Measurements from ENCODE around the gene RPS6KA4. TPM values are rescaled to one million over a fixed set of nuclear protein-coding genes. Genes with fewer than 3 reads are reported as not detected.
A peak's percentile ranks its signal among the peaks of the same experiment; 100 is the strongest.

The RPS6KA4 gene
- total RNA-seq, 1 experiment from 2014 or later: 56.2 TPM

DNA sequence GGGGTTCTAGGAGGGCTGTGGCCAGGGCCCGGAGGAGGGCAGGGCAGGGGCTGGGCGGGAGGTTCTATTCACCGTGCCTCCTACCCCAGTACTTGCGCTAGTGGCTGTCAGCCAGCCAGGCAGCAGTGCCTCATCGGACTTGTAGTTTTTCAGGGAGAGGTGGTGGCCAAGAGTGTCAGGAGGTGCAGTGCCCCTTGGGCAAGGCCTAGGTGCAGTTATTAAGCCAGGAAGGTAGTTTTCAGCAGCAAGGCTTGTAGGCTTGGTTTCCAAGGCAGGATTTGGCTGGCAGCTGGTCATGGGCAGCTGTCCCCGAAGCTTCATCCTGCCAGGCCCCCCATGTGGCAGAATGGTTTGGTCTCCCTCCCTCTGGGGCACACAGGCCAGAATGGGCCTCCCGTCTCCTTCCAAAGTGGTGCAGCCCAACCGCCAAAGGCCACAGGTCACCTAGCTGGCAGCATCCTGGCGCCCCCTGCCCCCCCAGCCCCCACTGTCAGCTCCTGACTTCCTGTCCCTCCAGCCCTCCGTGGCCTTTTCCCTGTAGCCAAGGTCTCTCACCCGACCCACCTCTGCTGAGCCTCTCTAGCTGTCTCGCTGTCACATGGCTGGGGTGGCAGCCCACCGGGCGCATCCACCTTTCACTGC is 10.5 kb upstream of the RPS6KA4 start:
- peak; percentile 48 for DNase-seq (ENCODE audit: low read depth)

DNA sequence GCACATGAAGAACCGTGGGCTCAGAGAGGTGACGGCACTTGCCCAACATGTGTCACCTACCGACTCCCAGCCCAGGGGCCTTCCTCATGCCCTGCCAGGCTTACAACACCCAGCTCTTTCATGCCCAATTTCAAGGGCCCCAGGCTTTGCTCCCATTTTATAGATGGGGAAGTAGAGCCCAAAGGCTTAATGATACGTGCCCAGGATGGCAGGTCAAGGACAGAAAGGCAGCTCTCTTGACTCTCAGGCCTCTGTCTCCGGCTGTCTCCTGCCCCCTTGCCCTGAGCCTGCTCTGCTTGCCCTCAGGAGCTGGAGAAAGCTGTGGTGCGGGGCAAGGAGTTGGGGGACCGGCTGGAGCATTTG is 10.0 kb upstream of the RPS6KA4 start:
- DNase-seq (ENCODE audit: low read depth): no peak

DNA sequence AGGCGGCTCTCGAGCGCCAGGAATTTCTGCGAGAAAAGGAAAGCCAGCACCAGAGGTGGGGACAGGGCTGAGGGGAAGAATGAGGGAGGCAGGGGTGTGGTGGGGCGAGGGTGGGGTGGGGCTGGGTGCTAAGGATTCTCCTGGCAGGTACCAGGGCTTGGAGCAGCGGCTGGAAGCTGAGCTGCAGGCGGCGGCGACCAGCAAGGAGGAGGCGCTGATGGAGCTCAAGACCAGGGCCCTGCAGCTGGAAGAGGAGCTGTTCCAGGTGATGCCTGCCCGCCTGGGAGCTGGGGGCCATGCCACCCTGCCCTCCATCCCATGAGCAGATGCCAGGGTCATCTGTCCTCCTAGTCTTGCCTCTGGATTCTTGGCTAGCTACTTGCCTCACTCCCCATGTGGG is 9.6 kb upstream of the RPS6KA4 start:
- DNase-seq (ENCODE audit: low read depth): no peak

DNA sequence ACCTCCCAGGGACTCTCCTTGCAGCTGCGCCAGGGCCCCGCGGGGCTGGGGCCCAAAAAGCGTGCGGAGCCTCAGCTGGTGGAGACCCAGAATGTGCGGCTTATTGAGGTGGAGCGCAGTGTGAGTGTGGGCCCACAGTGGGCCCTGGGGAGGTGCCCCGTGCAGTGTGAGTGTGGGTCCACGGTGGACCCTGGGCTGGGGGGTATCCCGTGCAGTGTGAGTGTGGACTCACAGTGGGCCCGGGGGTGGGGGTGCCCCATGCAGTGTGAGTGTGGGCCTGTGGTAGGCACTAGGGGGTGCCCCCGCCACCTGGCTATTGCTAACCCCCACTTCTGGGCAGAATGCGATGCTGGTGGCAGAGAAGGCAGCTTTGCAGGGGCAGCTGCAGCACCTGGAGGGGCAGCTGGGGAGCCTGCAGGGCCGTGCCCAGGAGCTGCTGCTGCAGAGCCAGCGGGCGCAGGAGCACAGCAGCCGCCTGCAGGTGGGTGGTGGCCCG is 7.8 kb upstream of the RPS6KA4 start:
- no peak for DNase-seq (ENCODE audit: low read depth)

DNA sequence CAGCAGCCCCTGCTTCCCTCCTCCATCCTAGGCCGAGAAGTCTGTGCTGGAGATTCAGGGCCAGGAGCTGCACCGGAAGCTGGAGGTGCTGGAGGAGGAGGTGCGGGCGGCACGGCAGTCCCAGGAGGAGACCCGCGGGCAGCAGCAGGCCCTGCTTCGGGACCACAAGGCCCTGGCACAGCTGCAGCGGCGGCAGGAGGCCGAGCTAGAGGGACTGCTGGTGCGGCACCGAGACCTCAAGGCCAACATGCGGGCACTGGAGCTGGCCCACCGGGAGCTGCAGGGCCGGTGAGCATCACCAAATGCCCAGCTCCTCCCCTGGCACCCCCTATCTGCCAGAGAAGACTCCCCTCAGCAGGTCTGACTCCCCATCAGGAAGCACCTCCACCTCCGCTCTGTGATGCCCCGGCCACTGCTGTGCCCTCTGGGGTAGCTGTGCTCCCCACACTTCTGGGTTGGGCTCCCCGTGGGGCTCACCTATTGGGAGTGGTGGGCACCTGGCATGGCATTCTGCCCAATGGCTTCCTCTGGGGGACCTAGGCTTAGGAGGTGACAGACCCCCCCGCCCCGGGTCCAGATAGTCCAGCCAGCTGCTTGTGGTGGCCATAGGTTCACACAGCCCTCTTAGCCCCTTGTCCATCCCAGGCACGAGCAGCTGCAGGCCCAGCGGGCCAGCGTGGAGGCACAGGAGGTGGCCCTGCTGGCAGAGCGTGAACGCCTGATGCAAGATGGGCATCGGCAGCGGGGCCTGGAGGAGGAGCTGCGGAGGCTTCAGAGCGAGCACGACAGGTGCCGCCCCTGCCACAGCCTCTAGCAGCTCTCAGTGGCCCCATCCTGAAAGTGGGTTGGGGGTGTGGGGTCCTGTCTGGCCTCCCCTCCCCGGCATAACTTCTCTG is 6.6 kb upstream of the RPS6KA4 start:
- peak; percentile 37 for DNase-seq (ENCODE audit: low read depth)

DNA sequence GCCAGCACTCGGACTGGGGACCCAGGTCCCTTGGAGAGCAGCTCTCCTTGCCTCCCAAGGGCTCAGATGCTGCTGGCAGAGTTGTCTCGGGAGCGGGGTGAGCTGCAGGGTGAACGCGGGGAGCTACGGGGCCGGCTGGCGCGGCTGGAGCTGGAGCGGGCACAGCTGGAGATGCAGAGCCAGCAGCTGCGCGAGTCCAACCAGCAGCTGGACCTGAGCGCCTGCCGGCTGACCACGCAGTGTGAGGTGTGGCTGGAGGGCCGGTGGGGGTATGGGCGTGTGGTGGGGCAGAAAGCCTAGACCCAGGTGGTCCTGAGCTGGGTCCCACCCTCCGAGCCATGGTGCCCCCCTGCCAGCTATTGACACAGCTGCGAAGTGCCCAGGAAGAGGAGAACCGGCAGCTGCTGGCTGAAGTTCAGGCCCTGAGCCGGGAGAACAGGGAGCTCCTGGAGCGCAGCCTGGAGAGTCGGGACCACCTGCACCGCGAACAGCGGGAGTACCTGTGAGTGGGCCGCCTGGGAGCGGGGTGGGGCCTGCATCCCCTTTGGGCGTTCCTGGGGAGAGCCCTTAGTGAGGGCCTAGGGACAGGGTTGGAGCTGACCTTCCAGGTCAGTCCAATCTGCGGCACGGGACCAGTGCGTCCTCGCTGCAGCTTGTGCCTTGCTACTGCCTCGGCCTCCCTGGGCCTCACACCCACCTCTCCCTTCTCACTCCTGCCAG is 5.8 kb upstream of the RPS6KA4 start:
- DNase-seq (ENCODE audit: low read depth): peak; percentile 45

DNA sequence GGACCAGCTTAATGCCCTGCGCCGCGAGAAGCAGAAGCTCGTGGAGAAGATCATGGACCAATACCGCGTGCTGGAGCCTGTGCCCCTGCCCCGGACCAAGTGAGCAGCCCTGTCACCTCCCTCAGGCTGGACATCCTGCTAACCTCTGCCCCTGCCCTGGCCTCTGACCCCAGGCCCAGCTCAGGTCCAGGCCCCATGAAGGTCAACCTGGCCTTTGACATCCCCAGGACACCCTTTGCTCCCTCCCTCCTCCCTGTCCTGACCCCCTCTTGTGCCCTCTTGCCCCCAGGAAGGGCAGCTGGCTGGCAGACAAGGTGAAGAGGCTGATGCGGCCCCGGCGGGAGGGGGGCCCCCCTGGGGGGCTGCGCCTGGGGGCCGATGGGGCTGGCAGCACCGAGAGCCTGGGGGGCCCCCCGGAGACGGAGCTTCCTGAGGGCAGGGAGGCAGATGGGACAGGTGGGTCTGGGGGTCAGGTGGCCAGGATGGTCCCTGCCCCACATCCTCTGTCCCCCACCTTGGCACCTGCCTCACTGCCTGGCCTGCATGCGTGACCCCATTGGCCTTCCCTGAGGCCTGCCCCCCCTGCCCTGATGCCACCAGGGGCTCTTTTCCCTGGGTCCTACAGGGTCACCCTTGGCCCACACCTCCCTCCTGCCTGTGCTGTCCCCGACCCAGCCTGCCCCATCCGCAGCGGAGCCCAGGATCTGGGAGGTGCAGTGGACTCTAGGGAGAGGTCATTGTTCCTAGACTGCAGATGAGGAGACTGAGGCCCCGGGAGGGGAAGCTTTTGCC is 5.1 kb upstream of the RPS6KA4 start:
- DNase-seq (ENCODE audit: low read depth): no peak

DNA sequence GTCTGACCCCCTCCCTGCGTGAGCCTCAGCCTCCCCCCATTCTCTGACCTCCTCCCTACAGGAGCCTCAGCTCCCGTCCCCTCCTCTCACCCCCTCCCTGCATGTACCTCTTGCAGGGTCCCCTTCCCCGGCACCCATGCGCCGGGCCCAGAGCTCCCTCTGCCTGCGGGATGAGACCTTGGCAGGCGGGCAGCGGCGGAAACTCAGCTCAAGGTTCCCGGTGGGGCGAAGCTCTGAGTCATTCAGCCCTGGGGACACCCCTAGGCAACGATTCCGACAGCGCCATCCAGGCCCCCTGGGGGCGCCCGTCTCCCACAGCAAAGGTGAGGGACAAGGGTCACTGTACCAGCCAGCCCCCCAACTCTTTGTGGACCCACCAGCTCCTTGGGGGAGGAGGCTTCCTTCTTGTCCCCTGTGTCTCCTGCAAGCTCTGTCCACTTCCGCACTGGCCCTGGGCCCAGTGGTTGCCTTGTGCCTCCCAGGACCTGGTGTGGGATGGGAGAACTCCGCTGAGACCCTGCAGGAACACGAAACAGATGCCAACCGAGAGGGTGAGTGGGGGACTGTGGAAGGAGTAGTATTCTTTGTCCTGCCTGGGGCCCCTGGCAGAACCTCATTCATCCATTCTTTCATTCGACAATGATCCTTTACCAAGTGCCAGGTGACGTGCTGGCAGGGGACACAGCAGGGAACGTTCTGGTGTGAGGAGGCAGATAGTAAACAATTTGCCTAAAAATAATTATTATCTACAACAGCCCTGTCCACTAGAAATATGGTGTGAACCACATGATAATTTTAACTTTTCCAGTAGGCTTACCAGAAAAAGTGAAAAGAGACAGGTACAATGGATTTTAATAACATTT is 3.7 kb upstream of the RPS6KA4 start:
- peak; percentile 81 for DNase-seq (ENCODE audit: low read depth)

DNA sequence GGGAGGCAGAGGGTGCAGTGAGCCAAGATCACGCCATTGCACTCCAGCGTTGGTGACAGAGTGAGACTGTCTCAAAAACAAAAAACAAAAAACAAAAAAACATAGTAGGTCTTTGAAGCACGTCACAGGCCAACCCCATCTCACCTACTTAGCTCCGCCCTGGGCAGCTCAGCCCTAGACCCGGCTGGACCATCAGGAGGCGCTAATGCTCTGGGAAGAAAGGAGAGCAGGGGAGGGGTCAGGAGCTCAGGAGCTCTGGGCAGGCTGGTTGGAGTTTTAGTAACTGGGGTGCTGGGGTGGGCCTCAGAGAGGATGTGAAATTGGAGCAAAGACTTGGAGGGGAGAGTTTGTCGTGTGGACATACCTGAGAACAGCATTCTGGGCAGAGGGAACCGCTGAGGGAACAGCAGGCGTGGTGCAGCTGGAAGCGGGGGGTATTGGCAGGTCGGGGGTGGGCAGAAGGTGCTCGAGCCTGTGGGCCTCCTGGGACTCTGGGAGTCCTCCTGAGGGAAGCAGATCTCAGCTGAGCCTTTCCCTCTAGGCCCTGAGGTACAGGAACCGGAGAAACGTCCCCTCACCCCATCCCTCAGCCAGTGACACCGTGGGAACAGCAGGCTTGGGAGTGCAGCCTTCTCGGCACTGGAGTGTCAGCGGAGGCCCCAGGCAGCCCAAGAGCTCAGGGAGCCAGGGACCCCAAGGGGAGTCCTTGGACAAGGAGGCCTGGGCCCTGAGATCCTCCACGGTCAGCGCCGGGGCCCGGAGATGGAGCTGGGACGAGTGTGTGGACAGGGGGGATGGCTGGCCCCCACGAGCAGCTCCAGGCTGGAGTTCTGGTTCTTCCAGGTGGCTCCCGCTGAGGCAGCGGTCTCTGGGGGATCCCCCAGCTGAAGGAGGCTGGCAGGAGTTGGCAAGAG is 2.2 kb upstream of the RPS6KA4 start:
- peak; percentile 38 for DNase-seq (ENCODE audit: low read depth)

DNA sequence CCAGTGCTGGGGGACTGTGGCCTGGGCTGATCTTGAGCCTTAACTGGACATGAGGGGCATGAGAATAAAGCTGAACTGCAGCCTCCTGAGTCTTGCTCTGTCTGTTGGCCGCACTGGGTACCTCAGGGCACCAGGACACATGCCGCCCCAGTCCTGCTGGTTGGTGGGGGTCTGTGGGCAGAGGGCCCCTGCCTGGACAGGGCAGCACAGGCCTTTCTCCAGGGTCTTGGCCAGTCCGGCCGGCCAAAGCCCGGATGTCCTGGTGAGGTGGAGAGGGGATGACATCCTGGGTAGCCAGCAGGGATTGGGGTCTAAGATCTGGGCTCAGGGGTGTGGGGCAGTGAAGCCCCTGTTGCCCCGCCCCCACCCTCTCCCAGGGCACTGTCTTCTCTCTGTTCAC is 1.5 kb upstream of the RPS6KA4 start:
- no peak for DNase-seq (ENCODE audit: low read depth)

DNA sequence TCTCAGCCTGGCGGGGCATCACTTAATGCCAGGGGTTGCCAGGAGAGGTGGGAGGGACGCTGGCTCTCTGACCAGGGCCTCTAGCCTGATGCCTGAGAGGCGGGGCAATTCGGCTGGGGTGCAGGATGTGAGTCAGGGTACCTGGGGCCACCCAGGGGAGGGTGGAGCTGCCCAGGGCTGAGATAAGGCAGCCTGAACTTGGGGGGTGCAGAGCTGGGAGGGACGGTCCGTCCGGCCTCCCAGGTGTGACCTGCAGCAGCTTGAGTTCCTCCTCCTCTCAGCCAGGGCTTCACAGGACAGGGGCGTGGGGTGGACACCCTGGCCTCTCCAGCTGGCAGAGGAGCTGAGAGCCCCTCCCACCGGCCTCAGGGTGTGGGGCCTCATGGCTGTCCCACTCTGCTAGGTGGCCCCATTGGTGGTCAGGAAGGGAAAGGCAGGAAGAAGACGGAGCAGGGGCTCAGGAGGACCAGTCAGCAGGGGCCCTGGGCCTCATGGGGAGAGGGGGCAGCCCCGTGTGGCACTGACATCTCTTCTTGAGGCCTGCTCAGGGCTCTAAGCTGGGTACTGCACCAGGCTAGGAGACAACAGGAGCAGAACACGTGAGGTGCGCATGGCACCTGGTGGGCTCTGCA is 942 bp upstream of the RPS6KA4 start:
- no peak for DNase-seq (ENCODE audit: low read depth)

DNA sequence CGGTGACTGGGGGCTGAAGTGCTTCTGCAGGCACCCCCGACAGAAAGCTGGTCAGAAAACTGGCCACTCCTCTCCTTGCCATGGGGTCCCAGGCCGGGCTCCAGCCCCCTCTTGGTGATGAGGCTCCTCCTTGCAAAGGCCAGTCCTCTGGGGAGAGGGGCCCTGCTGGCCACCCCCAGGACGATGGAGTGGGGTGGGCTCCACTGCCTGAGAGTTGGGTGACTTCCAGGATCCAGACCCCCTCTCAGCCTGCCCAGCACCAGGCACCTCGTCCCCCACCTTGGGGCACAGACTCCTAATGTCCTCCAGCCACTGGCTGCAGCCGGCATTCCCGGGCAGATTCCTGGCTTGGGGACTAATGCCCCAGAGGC is 441 bp upstream of the RPS6KA4 start:
- no peak for DNase-seq (ENCODE audit: low read depth)

DNA sequence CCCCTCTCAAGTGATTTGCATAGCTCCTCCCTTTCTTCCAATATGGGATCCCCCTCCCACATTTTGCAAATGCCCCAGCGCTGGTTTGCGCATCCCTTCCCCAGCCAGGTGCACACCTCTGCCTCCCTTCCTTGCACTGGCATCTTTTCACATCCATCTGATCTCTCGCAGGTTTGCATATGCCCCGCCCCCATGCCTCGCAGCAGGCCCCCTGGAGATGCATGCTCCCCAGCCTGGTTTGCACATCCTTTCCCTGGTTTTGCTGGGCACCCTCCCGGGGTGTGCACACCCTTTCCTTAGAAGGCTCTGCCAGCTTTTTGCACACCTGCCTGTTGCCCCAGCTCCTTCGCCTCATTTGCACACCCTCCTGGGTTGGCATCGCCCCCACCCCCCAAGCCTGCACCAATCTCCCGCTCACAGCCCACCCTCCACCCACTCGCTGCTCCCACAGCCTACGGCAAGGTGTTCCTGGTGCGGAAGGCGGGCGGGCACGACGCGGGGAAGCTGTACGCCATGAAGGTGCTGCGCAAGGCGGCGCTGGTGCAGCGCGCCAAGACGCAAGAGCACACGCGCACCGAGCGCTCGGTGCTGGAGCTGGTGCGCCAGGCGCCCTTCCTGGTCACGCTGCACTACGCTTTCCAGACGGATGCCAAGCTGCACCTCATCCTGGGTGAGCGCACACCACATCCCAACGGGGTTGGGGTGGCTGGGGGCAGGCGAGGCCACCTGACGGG is 917 bp downstream of the RPS6KA4 start:
- DNase-seq (ENCODE audit: low read depth): no peak

DNA sequence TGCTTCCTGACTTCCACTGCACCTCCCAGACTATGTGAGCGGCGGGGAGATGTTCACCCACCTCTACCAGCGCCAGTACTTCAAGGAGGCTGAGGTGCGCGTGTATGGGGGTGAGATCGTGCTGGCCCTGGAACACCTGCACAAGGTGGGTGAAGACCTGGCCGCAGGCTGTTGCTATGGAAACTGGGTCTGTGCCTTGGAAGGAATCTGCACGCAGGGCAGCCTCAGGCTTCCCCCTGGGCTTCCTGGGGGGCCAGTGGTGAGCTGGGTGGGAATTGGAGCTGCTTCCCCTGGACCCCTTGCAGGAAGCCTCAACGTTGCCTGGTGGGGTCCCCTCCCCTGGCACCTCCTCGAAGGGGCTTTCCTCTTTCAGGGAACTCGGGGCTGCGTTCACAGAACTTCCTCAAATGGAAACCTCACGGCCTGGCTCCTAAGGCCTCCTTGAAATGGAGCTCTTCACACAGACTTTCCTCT is 1.5 kb downstream of the RPS6KA4 start:
- DNase-seq (ENCODE audit: low read depth): no peak

DNA sequence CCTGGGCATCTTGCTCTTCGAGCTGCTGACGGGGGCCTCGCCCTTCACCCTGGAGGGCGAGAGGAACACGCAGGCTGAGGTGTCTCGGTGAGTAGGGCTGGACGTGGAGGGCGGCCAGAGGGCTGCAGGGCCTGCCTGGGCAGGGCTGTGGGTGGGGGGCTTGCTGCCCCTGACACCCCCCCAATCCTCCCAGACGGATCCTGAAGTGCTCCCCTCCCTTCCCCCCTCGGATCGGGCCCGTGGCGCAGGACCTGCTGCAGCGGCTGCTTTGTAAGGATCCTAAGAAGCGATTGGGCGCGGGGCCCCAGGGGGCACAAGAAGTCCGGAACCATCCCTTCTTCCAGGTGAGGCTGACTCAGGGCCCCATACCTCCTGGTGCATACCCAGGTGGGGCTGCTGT is 2.7 kb downstream of the RPS6KA4 start:
- no peak for DNase-seq (ENCODE audit: low read depth)

DNA sequence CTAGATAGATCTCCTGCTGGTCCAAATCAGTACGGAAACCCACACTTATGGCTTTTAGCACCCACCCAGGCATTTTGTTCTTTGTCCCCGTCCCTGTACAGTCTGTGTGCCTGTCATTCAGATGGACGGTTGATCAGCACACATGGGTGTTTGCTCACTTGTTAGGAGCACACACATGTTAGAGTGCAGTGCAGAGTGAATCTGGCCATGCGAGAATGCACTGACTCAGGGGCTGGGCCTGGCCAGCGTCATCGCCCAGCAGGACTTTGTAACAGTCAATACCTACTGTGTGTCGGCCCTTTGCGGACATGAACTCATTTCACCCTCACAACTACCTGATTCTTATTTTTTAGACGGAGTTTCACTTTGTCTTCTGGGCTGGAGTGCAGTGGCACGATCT is 3.4 kb downstream of the RPS6KA4 start:
- no peak for DNase-seq (ENCODE audit: low read depth)

DNA sequence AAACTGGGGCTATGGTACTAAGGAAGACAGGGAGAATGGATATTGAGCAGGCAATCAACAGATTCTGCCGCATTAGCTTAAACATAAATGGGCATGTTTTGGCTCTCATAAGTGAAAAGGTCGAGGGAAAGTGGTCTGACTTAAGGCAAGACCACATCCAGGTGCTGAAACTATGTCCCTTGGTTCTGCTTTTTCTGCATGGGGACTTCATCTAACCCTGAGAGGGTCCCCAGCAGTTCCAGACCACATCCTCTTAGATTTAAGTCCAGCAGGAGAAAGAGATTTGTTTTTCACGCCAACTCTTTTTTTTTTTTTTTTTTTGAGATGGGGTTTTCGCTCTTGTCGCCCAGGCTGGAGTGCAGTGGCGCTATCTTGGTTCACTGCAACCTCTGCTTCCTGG is 5.5 kb downstream of the RPS6KA4 start:
- no peak for DNase-seq (ENCODE audit: low read depth)

DNA sequence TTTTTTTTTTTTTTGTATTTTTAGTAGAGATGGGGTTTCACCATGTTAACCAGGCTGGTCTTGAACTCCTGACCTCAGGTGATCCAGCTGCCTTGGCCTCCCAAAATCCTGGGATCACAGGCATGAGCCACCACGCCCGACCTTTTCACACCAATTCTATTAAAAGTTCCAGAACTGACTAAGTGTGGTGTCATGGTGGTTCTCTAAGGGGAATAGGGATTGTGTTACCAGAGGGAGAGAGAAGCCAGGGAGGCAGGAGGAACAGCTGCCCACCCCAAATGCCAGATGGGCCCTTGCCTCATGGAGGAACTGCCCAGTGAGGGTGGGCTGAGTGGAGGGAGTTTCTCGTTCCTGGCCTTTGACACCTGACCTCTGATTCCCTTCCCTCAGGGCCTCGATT is 5.9 kb downstream of the RPS6KA4 start:
- DNase-seq (ENCODE audit: low read depth): peak; percentile 67
